H1 (cell line): Measurements from ENCODE around the gene ZNF610.

Source experiments
- ATF2 ChIP-seq: IDR thresholded peaks from 2 replicates; pipeline ENCODE4 v1.6.1; 2012; ENCODE audit warnings: low read length, inconsistent platforms
- TF ChIP-seq, protein P1 (sequence below), 3 experiments: IDR thresholded peaks; 1 replicate in 2 of 3; 2 replicates in 1 of 3; pipeline versions ENCODE4 v1.5.1 to v1.6.1; 2011; ENCODE audit warnings: low read length in 3 of 3, mild to moderate bottlenecking in 3 of 3, inconsistent platforms in 2 of 3, low read depth in 1 of 3, moderate library complexity in 1 of 3; ENCODE audit not compliant: insufficient read depth in 1 of 3; ENCODE audit errors: control extremely low read depth in 1 of 3

- TF ChIP-seq ATF2 = no peak
- TF ChIP-seq, protein P1, sequence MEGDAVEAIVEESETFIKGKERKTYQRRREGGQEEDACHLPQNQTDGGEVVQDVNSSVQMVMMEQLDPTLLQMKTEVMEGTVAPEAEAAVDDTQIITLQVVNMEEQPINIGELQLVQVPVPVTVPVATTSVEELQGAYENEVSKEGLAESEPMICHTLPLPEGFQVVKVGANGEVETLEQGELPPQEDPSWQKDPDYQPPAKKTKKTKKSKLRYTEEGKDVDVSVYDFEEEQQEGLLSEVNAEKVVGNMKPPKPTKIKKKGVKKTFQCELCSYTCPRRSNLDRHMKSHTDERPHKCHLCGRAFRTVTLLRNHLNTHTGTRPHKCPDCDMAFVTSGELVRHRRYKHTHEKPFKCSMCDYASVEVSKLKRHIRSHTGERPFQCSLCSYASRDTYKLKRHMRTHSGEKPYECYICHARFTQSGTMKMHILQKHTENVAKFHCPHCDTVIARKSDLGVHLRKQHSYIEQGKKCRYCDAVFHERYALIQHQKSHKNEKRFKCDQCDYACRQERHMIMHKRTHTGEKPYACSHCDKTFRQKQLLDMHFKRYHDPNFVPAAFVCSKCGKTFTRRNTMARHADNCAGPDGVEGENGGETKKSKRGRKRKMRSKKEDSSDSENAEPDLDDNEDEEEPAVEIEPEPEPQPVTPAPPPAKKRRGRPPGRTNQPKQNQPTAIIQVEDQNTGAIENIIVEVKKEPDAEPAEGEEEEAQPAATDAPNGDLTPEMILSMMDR (IDR thresholded peaks at IDR 0.05; ENCODE audit: control extremely low read depth in 1 of 3, insufficient read depth in 1 of 3, low read depth in 1 of 3, low read length in 3 of 3) = no peak
These were observed 301 bp upstream of the ZNF610 start for GRCh38 chr19:52335768-52336116.
